Tibial artery (tissue), 4 donors: Measurements from ENCODE around the gene TP63.

Experiments used
- DNase-seq, 2 donors: peaks; one replicate each; pipeline ENCODE4 v3.0.0-alpha.2; 2019
- H3K27ac ChIP-seq, 2 donors: fragments of 200-600 bp; sonication (generic) in 1 of 2; 1 replicate in 1 of 2; 2 replicates in 1 of 2; pipeline ENCODE4 v1.5.1; 2018 to 2019; ENCODE audit warnings: mild to moderate bottlenecking in 1 of 2
- H3K27me3 ChIP-seq, 2 donors: fragments of 200-600 bp; sonication (generic) in 1 of 2; one replicate each; pipeline versions ENCODE4 v1.5.1 to v1.6.0; 2016 to 2019
- H3K36me3 ChIP-seq, 3 donors: fragments of 200-600 bp; sonication (generic) in 2 of 3; one replicate each; pipeline ENCODE4 v1.5.1; 2016 to 2019; ENCODE audit warnings: mild to moderate bottlenecking in 2 of 3
- H3K4me1 ChIP-seq, 4 donors: fragments of 200-600 bp; sonication (generic) in 2 of 4; 1 replicate in 3 of 4; 2 replicates in 1 of 4; pipeline ENCODE4 v1.5.1; 2016 to 2019
- H3K4me3 ChIP-seq, 2 donors: fragments of 200-600 bp; sonication (generic) in 1 of 2; 1 replicate in 1 of 2; 2 replicates in 1 of 2; pipeline ENCODE4 v1.5.1; 2018 to 2019; ENCODE audit warnings: mild to moderate bottlenecking in 2 of 2
- H3K9me3 ChIP-seq, 3 donors: fragments of 200-600 bp; sonication (generic) in 1 of 3; one replicate each; pipeline ENCODE4 v1.5.1; 2016 to 2019
- CTCF ChIP-seq, 2 experiments: fragments of 200-600 bp in 1 of 2; fragments of 450-650 bp in 1 of 2; IDR thresholded peaks; one replicate each; pipeline ENCODE4 v1.5.1; 2017 to 2019; ENCODE audit warnings: antibody characterized with exemption in 2 of 2, mild to moderate bottlenecking in 1 of 2, moderate library complexity in 1 of 2
- intact Hi-C: fragments of 100-400 bp; cut with DNase I; formaldehyde crosslinking; loops from one replicate; pipeline ENCODE4 v1.15.0; 2023; ENCODE audit warnings: low total_unique reads

TP63 gene

GRCh38 chr3:189781415-189781814 is 150.2 kb downstream of the TP63 start:
- Histone ChIP-seq H3K4me1 (no peaks in the 10 kb centered on the region), H3K4me3 (no peak overlapping the region), H3K27ac (no peak overlapping the region), H3K27me3 (no peaks in the 10 kb centered on the region), H3K9me3 (no peaks in the 10 kb centered on the region), H3K36me3 (no peaks in the 10 kb centered on the region)
- DNase-seq: no peak
- intact Hi-C loops: no loop called here
- TF ChIP-seq CTCF (IDR thresholded peaks at IDR 0.05): no peak

GRCh38 chr3:189786479-189787064 is 155.4 kb downstream of the TP63 start:
- H3K4me3 ChIP-seq: no peak overlapping the region
- H3K4me1 ChIP-seq: no peaks in the 10 kb centered on the region
- no peaks in the 10 kb centered on the region for H3K9me3 ChIP-seq
- TF ChIP-seq CTCF (IDR thresholded peaks at IDR 0.05): no peak
- no peak for DNase-seq
- H3K27me3 ChIP-seq: no peaks in the 10 kb centered on the region
- no peaks in the 10 kb centered on the region for H3K36me3 ChIP-seq
- intact Hi-C loops: no loop called here
- H3K27ac ChIP-seq: no peak overlapping the region

DNA sequence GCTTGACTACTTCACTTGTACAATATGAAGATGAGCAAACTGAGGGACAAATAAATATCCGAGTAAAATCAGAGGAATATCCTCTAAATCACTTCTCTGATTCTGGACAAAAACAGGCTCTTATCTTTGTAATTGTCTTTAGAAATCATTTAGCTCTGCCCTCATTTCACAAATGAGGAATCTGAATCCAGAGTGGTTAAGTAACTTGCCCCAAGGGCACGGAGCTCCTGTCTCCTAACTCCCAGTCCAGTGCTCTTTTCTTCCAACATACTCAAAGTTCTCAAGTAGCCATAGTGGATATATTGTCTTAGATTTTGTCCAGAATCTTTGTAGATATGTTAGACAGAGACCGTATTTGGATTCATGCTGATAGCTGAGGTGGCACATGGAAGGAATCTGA is 156.0 kb downstream of the TP63 start:
- H3K4me3 ChIP-seq: no peak overlapping the region
- intact Hi-C loops: no loop called here
- DNase-seq: no peak
- H3K27ac ChIP-seq: no peak overlapping the region
- H3K36me3 ChIP-seq: no peaks in the 10 kb centered on the region
- TF ChIP-seq CTCF (IDR thresholded peaks at IDR 0.05): no peak
- no peaks in the 10 kb centered on the region for H3K9me3 ChIP-seq
- H3K27me3 ChIP-seq: no peaks in the 10 kb centered on the region
- H3K4me1 ChIP-seq: no peaks in the 10 kb centered on the region

GRCh38 chr3:189787632-189788031 is 156.4 kb downstream of the TP63 start:
- intact Hi-C loops: no loop called here

GRCh38 chr3:189789432-189789831 is 158.2 kb downstream of the TP63 start:
- no peaks in the 10 kb centered on the region for H3K9me3 ChIP-seq
- H3K27ac ChIP-seq: no peak overlapping the region
- no peak for TF ChIP-seq CTCF (IDR thresholded peaks at IDR 0.05)
- no peak for DNase-seq
- H3K4me3 ChIP-seq: no peak overlapping the region
- H3K27me3 ChIP-seq: no peaks in the 10 kb centered on the region
- intact Hi-C loops: no loop called here
- no peaks in the 10 kb centered on the region for H3K36me3 ChIP-seq
- H3K4me1 ChIP-seq: no peaks in the 10 kb centered on the region

More at GRCh38 chr3:189787632-189788031, 156.4 kb downstream of the TP63 start:
- Histone ChIP-seq H3K4me1 (no peaks in the 10 kb centered on the region), H3K27ac (no peak overlapping the region), H3K9me3 (no peaks in the 10 kb centered on the region), H3K27me3 (no peaks in the 10 kb centered on the region), H3K4me3 (no peak overlapping the region), H3K36me3 (no peaks in the 10 kb centered on the region)
- no peak for DNase-seq
- TF ChIP-seq CTCF (IDR thresholded peaks at IDR 0.05): no peak

DNA sequence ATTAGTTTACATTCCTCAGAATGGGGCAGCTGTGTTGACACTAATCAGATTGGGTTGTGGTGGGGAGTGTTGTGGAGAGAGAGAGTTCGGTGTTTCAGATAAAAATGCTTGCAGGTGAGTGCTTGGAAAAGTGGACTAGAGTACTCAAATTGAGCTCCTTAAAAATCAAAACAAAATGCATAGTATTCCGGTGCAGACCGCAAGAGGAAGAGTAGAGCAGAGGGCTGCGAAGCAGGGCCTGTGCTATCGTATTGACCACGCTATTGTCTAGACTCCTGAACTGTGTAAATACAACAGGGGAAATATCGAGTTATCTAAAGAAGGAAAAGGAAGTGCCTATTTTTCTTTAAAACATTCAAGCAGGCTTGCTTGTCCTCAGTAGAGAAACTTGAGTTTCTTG is 159.5 kb downstream of the TP63 start:
- intact Hi-C loops: no loop called here
- no peaks in the 10 kb centered on the region for H3K4me1 ChIP-seq
- H3K36me3 ChIP-seq: no peaks in the 10 kb centered on the region
- no peak for TF ChIP-seq CTCF (IDR thresholded peaks at IDR 0.05)
- H3K27me3 ChIP-seq: no peaks in the 10 kb centered on the region
- H3K27ac ChIP-seq: no peak overlapping the region
- H3K4me3 ChIP-seq: no peak overlapping the region
- no peak for DNase-seq
- no peaks in the 10 kb centered on the region for H3K9me3 ChIP-seq
